ENCODE data around the gene YIF1A.
A peak's percentile ranks its signal among the peaks of the same experiment; 100 is the strongest.
"Not testable (repeated sequence)": the region's sequence is repeated elsewhere in the genome, so short reads cannot be mapped to it uniquely, and the experiment has no call there.

Gene YIF1A

DNA sequence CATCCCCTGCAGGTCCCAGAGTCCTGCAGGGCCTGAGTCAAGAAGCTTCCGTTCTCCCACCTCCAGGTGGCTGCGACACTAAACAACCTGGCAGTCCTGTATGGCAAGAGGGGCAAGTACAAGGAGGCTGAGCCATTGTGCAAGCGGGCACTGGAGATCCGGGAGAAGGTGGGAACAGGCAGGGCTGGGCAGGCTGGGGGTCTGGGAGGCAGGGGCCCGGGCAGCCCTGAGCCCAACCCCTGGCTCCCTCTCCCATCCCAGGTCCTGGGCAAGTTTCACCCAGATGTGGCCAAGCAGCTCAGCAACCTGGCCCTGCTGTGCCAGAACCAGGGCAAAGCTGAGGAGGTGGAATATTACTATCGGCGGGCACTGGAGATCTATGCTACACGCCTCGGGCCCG is 25.2 kb downstream of the YIF1A start:
- intact Hi-C loops (cut with DNase I): no loop called here
- DNase-seq: no peak

- intact Hi-C loops (cut with DNase I): no loop called here
- no peak for DNase-seq
Measured at GRCh38 chr11:66263231-66263630, 25.7 kb downstream of the YIF1A start.

- intact Hi-C loops (cut with DNase I): no loop called here
- DNase-seq: no peak
Measured at GRCh38 chr11:66262696-66263095, 26.2 kb downstream of the YIF1A start.

- intact Hi-C loops (cut with DNase I): no loop called here
Measured at GRCh38 chr11:66262191-66262590, 26.8 kb downstream of the YIF1A start.

GRCh38 chr11:66261578-66261977 is 27.4 kb downstream of the YIF1A start:
- intact Hi-C loops (cut with DNase I): no loop called here
- no peak for DNase-seq

More at GRCh38 chr11:66262191-66262590, 26.8 kb downstream of the YIF1A start:
- no peak for DNase-seq

- DNase-seq: no peak
- intact Hi-C loops (cut with DNase I): no loop called here
Measured at GRCh38 chr11:66259956-66260355, 29.0 kb downstream of the YIF1A start.

DNA sequence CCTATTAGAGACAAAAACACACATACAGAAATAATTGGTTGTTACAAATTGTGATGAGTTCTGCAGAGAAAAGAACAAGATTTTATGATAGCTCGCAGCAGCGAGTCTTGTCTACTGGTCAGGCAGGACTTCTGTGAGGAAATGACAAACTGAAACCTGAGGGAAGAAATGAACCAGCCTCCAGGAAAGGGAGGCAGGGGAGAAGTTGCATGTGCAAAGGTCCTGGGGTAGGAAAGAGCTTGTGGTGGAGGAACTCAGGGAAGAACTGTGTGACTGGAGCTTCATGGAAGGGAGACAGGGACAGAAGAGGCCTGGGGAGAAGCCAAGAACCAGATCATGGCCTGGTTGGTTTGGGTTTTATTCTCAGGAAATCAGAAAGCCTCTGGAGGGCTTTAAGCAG is 29.7 kb downstream of the YIF1A start:
- intact Hi-C loops (cut with DNase I): no loop called here

GRCh38 chr11:66258473-66258893 is 30.5 kb downstream of the YIF1A start:
- no peak for DNase-seq
- intact Hi-C loops (cut with DNase I): no loop called here

More for the DNA sequence above, 29.7 kb downstream of the YIF1A start:
- no peak for DNase-seq

DNA sequence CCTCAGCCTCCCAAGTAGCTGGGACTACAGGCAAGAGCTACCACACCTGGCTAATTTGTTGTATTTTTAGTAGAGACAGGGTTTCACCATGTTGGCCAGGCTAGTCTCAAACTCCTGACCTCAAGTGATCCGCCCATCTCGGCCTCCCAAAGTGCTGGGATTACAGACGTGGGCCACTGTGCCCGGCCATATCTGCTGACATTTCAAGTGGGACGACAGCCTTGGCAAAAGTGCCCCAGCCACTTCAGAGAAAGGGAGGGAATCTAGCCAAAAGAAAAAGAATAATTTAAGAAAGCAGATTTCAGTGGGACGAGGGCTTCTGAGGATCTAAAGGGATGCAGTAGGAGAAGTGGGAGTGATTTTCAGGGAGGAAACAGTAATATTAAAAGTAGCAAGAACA is 35.9 kb downstream of the YIF1A start:
- intact Hi-C loops (cut with DNase I); DNase-seq: not testable (repeated sequence)

- intact Hi-C loops (cut with DNase I): no loop called here
- DNase-seq: no peak
Measured at GRCh38 chr11:66251809-66252208, 37.1 kb downstream of the YIF1A start.

DNA sequence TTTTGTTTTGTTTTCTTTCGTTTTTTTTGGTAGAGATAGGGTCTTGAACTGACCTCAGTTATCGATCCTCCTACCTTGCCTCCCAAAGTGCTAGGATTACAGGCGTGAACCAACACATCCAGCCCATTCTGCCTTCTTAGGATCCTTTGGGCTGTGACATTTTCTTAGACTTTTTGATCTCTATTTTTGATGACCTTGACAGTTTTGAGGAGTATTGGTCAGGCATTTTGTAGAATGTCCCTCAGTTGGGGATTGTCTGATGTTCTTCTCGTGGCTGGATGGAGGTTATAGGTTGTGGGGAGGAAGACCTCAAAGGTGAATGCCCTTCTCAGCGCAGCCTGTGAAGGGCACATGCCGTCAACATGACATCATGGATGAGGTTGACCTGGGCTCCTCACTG is 40.0 kb downstream of the YIF1A start:
- DNase-seq: no peak
- intact Hi-C loops (cut with DNase I): no loop called here

GRCh38 chr11:66247801-66248200 is 41.1 kb downstream of the YIF1A start:
- DNase-seq: no peak
- intact Hi-C loops (cut with DNase I): no loop called here

- intact Hi-C loops (cut with DNase I): no loop called here
- DNase-seq: no peak
Measured at GRCh38 chr11:66247295-66247694, 41.6 kb downstream of the YIF1A start.

GRCh38 chr11:66243782-66244535 is 45.0 kb downstream of the YIF1A start:
- DNase-seq: no peak
- intact Hi-C loops (cut with DNase I): no loop called here

GRCh38 chr11:66242095-66242765 is 46.7 kb downstream of the YIF1A start:
- intact Hi-C loops (cut with DNase I): no loop called here
- DNase-seq: no peak

DNA sequence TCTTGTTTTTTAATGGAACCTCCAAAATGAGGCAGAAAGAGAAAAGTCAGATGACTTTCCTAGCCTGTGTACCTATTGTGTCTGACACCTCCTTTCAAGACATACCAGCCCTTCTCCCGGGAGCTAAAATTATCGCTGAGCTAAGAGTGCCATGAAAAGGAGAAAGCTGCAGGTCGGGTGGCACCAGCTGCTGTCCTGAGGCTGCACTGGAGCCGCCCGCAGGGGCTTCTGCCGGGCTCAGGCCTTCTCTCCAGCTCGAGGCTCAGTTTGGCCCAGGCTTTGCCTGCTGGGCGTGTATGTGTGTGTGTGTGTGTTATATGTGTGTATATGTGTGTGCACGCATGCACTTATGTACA is 48.2 kb downstream of the YIF1A start:
- peak in 3 of 42 donors; percentile 16 to 45 (median 34) for DNase-seq
- intact Hi-C loops (cut with DNase I): no loop called here

GRCh38 chr11:66239998-66240780 is 48.8 kb downstream of the YIF1A start:
- intact Hi-C loops (cut with DNase I): no loop called here
- no peak for DNase-seq

- intact Hi-C loops (cut with DNase I): no loop called here
- DNase-seq: no peak
Measured at GRCh38 chr11:66239511-66239910, 49.4 kb downstream of the YIF1A start.

- DNase-seq: no peak
- intact Hi-C loops (cut with DNase I): no loop called here
Measured at GRCh38 chr11:66238786-66239413, 50.0 kb downstream of the YIF1A start.

- DNase-seq: no peak
- intact Hi-C loops (cut with DNase I): no loop called here
Measured at GRCh38 chr11:66237867-66238266, 51.1 kb downstream of the YIF1A start.

Measured in head of caudate nucleus (tissue), 42 donors.